ENCODE data around the gene UHRF2.
A peak's percentile ranks its signal among the peaks of the same experiment; 100 is the strongest.
"Not testable (repeated sequence)": the region's sequence is repeated elsewhere in the genome, so short reads cannot be mapped to it uniquely, and the experiment has no call there.

The UHRF2 gene

GRCh38 chr9:6412487-6413364 lies at the start of gene UHRF2:
UHRF2 (plus strand) TSS chr9:6413199; CDS start chr9:6413491, 292 bp downstream.
- DNase-seq = peak; percentile 99

DNA sequence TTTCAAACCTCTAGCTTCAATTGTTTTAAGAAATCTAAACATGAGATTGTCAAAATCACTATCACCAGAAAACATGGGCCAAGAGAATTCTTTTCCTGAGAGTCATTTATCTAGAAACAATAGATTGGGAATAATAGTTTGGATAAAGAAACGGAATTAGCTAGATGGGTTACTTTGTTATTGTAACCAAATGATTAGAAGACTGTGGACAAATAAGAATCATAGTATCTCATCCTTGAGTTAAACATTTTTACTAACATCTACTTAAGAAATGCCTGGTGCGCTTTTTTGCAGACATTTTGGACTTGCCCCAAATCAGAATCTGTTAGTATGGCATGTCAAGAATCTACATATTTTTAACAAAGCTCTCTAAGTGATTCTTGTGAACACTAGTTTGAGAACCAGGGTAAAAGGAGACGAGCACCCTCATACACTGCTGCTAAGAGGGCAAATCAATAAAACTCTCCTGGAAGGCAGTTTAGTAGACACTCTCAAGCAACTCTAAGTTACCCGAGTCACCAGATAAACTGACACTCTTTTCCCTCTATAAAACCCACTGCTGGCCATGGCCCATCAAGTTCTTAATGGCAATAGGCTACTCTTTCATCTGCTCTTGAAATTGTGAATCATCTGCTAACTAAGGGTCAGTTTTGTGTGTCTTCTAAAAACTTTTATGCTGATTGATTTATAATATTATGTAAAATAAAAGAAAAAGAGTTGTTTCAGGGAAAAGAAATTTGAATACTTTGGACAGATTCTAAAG lies 45.7 kb upstream of the UHRF2 start:
- DNase-seq = no peak

- DNase-seq = no peak
These were observed 44.2 kb upstream of the UHRF2 start for GRCh38 chr9:6368831-6369230.

- DNase-seq = not testable (repeated sequence)
These were observed 31.5 kb upstream of the UHRF2 start for GRCh38 chr9:6381477-6382012.

- DNase-seq = no peak
These were observed 30.3 kb upstream of the UHRF2 start for GRCh38 chr9:6382681-6383080.

- no peak for DNase-seq
These were observed 29.3 kb upstream of the UHRF2 start for GRCh38 chr9:6383551-6384225.

DNA sequence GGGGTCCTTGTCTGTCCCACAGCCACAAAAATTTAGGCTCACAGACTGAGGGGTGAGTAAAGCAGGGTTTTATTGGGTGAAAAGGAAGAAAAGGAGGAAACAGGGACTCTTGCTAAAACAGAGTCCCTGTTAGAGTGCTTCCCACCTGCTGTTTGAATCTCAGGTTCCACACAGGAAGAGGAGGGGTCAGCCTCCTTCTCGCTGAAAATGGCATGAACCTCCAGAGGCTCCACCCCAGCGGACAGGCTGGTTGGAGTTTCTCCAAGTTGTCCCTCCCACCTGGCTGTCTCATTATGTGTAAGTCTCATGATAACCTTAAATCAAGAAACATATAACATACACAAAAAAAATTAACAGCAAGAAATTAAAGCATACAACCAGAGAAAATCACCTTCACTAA lies 28.3 kb upstream of the UHRF2 start:
- peak; percentile 65 for DNase-seq

DNA sequence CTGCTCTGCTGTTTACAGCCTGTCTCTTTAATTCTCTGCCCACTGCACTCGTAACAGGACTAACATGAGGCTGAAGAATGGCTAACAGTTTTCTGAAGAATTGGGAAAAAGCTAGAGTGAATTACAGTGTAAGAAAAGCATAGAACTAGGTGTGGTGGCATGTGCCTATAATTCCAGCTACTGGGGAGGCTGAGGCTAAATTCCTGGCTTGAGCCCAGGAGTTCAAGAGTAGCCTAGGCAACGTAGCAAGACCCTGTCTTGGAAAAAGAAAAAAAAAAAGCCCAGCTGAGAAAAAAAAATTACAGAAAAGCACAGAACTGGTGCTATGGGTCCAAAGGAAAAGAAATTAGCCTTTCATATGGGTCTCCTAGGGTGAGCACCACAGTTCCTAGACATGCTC lies 13.9 kb upstream of the UHRF2 start:
- no peak for DNase-seq

DNA sequence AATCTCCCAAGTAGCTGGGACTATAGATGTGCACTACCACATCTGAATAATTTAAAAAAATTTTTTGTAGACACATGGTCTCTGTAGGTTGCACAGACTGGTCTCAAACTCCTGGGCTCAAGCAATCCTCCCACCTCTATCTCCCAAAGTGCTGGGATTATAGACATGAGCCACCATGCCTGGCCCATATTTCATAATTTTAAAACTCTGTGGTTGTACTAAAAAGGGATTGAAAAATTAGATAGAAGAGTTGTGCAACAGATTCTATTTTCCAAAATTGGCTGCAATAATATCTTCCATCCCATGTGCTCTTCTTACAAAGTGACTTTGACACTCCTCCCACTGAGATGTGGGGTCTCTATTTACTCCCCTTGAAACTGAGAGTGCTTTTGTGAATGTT lies 7.6 kb upstream of the UHRF2 start:
- no peak for DNase-seq

DNA sequence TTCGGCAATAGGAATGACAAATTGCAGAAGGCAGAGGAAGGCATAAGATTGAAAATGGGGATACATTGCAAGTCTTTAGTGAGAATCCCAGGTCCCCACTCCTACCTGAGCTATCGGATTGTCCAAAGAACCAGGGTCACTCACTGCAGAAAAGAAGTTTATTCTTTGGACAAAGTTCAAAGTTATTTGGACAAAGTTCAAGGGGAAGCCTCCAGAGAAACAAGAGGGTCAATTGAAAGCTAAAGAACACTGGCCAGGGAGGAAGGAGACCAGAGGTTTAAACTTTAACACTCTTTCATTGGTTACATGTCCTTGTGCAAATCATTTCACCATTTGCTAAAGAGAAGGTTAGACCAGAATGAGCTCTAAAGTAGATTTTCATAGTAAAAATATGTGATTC lies 5.2 kb upstream of the UHRF2 start:
- no peak for DNase-seq

DNA sequence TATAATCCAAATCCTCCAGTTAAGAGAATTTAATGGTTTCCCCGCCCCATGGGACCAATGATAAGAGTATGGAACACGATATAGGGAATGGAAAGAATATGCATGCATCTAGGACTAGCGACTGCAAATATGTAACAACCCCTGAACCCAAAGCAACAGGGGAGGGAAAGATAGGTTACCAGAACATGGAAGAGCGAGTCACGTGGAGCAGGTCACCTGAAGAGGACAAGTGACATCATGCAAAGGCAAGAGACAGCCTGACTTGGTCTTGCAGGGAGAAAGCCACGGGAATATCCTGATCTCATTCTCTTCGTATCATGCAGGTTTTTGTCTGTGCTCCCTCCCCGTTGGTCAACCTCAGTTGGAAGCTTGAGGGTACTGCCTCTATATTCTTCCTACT lies 4.7 kb upstream of the UHRF2 start:
- DNase-seq = peak; percentile 8

DNA sequence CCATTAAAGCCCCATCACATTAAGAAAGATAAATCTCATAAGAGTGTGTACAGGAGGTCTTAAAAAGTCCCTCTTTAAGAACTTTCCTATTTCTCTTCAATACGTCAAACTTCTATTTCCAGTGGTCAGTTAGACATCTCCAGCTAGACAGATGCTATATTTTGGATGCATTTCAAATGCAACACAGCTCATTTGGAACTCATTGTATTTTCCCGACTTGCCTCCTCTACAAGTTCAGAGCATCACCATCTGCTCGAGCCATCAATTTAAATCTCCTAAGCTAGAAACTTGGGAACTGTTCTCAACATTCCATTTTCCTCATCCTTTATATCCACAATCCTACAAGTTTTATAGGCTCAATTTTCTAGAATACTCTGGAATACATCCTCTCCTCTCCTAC lies 3.2 kb upstream of the UHRF2 start:
- DNase-seq = peak; percentile 21

DNA sequence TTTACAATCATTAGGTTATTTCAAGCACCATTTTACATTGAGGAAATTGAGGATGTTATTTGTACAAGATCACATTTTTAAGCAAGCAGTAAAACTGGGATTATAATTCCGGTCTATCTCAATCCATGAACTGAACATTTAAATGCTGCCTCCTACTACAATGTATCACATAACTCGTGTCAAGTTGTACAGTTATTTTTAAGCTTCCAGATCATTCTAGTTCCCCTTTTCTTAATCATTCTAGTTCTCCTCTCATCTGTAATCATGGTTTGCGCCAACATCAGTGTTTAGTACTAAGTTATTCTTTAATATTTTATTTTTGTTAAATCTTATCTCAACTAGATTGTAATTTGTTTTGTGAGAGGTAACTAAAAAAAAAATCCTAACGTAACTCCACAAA lies 2.4 kb upstream of the UHRF2 start:
- no peak for DNase-seq

- peak; percentile 80 for DNase-seq
These were observed 607 bp downstream of the UHRF2 start for GRCh38 chr9:6413365-6414246.

DNA sequence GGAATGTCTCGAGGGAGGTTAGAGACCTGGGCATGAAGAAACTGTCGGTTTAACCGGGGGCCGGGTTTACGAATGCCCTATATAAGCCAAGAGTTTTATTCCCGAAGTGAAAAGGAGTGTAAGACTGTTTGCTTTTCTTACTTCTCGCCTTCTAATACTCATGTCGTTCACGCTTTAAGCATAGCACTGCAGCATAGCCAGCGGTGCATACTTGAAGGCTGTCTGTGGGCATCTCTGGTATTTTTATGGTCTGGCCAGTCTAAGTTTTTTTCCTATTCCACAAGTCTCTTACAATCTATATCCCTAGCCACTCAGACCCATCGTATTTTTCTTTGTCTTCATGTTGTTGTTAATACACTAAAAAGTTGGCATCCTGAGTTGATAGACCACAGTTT lies 1.2 kb downstream of the UHRF2 start:
- DNase-seq = peak; percentile 64

DNA sequence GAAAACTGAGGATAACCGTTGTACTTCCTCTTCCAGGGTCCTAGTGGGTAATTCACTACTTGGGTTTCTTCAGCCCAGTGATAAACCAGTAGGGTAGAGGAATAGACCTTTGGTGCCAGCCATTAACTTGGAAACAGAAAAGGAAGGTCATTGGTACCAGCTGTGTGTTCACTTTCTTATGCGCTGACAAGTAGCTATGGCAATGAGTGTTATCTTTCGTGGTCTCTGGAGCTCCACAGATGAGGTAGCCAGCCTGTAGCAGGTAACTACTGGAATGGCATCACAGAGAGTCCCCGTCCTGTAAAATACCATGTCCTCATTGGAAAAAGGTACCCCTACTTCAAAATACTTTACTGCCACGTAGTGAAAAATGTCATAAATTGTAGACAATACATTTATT lies 2.3 kb downstream of the UHRF2 start:
- peak; percentile 38 for DNase-seq

DNA sequence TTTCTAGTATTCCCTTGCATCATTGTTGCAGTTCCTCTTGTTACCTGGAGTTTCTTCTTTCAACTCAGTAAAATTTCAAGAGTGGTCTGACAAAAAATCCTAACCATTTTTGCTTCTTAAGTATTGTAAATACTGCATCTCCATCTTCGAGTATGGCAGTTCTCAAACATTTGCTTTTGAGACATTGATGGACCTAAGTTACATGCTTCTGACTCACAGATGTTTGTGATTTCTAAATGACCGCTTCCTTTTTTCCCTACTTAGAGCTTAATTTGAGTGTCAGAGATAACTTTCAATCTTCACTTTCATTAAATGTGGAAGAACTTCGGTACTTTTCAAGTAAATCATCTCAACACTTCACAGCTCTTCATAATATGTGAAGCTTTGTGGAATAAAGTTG lies 4.2 kb downstream of the UHRF2 start:
- DNase-seq = no peak

DNA sequence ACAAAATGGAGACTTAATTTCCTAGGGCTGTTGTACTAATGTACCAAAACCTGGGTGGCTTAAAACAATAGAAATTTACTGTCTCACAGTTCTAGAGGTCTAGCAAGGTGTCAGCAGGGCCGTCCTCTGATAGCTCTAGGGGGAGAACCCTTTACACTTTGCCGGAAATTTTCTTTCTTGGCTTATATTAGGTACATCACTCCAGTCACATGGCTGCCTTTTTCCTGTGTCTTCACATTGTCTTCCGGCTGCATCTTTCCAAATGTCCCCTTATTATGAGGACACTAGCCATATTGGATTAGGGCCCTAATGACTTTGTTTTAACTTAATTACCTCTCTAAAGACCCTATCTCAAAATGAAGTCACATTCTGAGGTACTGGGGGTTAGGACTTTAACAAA lies 5.8 kb downstream of the UHRF2 start:
- no peak for DNase-seq

DNA sequence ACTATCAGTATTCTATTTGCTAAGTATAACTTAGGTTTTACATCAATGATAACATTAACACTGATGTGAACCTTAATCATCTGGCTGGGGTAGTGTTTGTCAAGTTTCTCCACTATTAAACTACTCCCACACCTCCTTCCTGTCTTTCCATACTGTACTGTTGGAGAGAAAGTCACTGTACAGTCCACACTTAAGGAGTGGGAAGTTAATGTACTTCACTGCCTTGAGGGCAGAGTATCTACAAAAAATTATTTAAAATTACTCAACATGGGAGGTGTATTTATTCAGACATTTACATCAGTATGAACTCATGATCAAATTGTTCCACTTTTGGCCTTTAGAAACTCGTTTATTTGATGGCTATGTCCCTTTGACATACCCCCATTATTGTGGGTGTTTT lies 11.9 kb downstream of the UHRF2 start:
- no peak for DNase-seq

GRCh38 chr9:6426117-6426516 lies 13.1 kb downstream of the UHRF2 start:
- peak; percentile 17 for DNase-seq

DNA sequence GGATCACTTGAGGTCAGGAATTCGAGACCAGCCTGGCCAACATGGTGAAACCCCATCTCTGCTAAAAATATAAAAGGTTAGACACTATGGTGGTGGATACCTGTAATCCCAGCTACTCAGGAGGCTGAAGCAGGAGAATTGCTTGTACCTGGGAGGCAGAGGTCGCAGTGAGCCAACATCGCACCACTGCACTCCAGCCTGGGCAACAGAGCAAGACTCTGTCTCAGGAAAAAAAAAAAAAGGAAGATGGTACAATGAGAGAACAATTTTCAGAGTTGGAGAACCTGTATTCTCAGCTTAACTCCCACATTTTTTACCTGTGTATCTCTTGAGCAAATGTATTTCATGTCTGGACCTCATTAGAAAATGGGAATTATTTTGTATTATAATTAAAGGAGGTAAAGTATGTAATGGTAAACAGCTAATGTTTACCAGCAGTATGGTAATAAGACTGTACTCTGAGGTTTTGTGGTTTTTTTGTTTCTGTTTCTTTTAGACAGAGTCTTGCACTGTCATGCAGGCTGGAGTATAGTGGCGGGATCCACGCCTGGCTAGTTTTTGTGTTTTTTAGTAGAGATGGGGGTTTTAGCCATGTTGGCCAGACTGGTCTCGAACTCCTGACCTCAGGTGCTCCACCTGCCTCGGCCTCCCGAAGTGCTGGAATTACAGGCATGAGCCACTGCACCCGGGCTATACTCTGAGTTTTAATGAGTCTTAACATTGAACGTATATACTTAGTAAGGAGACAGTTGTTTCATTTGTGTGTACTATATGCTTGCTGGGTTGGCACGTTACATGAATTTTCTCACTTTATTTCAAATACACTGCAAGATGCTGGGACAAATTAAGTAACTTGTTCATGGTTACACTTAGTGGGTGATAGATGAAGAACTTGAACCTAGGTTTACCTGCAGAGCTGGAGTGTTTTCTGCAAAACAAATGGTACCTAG lies 16.2 kb downstream of the UHRF2 start:
- no peak for DNase-seq

All from NCI-H69 (cell line).